C4-2B (cell line): ENCODE data around the gene ENG.

ENCODE experiments used
- CTCF ChIP-seq: fragments of 450-650 bp; conservative IDR thresholded peaks from 2 replicates; pipeline ENCODE4 v1.5.1; 2017; ENCODE audit warnings: mild to moderate bottlenecking
- ZFX ChIP-seq: fragments of 450-650 bp; IDR thresholded peaks from 2 replicates; pipeline ENCODE4 v1.6.1; 2017

- no peak for TF ChIP-seq CTCF
- TF ChIP-seq ZFX: no peak
Measured at GRCh38 chr9:127865645-127866464, 11.4 kb upstream of the ENG start.
